GM19328 (cell line): ENCODE measurements around the gene FAM234A.
"Not testable (repeated sequence)": the region's sequence is repeated elsewhere in the genome, so short reads cannot be mapped to it uniquely, and the experiment has no call there.

Source experiments
- ATAC-seq: cut with Tn5 transposase; IDR thresholded peaks from one replicate; pipeline ENCODE4 v1.9.1; 2021; ENCODE audit warnings: mild to moderate bottlenecking, moderate library complexity; ENCODE audit not compliant: unreplicated experiment

The FAM234A gene

DNA sequence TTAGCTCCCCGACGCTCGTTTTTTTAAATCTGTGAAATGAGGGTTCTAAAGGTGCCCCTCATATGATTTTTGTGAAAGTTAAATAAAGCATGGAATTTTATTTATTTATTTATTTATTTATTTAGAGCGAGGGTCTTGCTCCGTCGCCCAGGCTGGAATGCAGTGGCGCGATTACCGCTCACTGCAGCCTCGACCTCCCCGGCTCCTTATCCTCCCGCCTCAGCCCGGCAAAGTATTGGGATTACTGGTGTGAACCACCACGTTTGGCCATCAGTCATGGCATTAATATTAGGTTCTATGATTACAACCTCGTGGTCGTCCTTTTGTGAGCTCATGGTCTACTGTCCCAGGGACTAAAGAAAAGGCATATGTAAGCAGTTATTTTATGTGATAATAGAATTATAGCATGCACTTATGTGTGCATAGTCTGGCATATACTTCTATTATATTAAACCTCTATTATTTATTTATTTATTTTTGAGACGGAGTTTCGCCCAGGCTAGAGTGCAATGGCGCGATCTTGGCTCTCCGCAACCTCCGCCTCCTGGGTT lies 4.8 kb upstream of the FAM234A start:
- no peak for ATAC-seq

- ATAC-seq: not testable (repeated sequence)
Measured at GRCh38 chr16:230351-230750, 4.3 kb upstream of the FAM234A start.

GRCh38 chr16:230949-231348 lies 3.7 kb upstream of the FAM234A start:
- ATAC-seq: no peak

- no peak for ATAC-seq
Measured at GRCh38 chr16:239948-240277, 5.3 kb downstream of the FAM234A start.

GRCh38 chr16:240559-240958 lies 5.9 kb downstream of the FAM234A start:
- ATAC-seq: no peak

DNA sequence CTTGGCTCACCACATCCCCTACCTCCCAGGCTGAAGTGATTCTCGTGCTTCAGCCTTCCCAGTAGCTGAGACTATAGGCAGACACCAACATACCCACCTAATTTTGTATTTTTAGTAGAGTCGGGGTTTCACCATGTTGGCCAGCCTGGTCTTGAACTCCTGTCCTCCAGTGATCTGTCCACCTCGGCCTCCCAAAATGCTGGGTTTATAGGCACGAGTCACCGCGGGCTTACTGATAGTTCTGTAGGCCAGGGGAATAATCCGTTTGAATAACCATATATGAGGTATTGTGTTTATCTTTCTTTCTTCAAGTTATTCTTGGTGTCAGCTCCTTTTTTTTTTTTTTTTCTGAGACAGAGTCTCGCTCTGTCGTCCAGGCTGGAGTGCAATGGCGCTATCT lies 7.7 kb downstream of the FAM234A start:
- ATAC-seq: no peak

DNA sequence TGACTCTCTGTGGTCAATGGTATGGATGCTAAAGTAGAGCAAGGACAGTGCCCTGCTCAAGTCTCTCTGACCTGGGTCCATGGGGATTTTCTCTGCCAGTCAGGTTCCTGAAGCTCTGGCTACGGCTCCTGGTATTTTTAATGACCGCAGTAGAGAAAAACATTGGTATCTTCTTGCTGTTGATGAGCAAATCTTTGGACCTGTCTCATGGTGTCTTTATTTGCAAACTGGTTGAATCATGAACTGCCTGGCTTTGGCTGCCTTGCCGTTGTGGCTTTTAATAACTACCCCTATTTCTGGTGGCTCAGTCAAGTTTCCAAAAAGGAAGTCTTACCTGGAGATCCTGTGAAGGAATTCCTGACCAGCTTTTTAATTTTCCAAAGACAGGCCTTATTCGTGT lies 8.7 kb downstream of the FAM234A start:
- ATAC-seq: no peak

- no peak for ATAC-seq
Measured at GRCh38 chr16:245105-245504, 10.5 kb downstream of the FAM234A start.

- ATAC-seq: no peak
Measured at GRCh38 chr16:247027-247426, 12.4 kb downstream of the FAM234A start.

DNA sequence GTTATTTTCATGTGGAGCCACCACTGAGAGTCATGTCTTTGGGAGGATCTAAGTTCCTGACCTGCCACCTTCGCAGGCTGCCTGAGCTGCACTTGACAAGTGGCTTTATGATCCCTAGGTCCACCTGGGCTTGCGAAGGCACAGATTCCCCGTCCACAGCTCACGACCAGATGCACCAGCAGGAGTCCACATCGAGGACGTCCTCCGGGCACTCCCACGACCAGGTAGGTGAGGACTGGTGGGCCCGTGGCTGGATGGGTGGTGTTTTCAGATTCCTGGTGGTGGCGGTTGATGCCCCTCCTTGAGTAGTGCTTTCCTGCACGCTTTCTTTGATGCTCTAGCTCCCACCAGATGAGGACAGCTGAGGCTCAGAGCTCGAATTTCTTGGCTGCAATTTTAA lies 14.8 kb downstream of the FAM234A start:
- no peak for ATAC-seq

- no peak for ATAC-seq
Measured at GRCh38 chr16:252366-253337, 18.0 kb downstream of the FAM234A start.

- no peak for ATAC-seq
Measured at GRCh38 chr16:253833-254232, 19.2 kb downstream of the FAM234A start.

DNA sequence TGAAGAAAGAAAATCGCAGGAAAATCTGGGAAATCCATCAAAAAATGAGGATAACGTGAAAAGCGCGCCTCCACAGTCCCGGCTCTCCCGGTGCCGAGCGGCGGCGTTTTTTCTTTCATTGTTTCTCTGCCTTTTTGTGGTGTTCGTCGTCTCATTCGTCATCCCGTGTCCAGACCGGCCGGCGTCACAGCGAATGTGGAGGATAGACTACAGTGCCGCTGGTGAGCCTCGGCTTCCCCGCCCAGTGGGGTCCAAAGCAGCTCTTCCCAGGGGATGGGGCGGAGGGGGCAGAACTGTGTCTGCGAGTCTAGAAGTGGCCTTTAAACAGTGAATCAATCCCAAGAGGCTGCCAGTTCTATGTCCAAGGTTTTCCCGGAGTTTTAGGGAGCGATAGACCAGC lies 19.8 kb downstream of the FAM234A start:
- no peak for ATAC-seq

DNA sequence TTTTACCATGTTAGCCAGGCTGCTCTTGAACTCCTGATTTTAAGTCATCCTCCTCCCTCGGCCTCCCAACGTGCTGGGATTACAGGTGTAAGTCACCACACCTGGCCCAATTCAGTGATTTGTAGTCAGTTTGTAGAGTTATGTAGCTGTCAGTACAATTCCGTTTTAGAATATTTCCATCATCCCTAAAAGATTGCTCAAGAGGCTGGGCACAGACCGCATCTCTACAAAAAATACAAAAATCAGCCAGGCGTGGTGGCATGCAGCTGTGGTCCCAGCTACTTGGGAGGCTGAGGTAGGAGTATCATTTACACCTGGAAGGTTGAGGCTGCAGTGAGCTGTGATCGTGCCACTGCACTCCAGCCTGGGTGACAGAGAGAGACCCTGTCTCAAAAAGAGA lies 20.6 kb downstream of the FAM234A start:
- no peak for ATAC-seq

- ATAC-seq: not testable (repeated sequence)
Measured at GRCh38 chr16:258091-258490, 23.5 kb downstream of the FAM234A start.

GRCh38 chr16:259226-259625 lies 24.6 kb downstream of the FAM234A start:
- no peak for ATAC-seq

- ATAC-seq: no peak
Measured at GRCh38 chr16:259814-260253, 25.2 kb downstream of the FAM234A start.

GRCh38 chr16:260326-260725 lies 25.7 kb downstream of the FAM234A start:
- no peak for ATAC-seq

DNA sequence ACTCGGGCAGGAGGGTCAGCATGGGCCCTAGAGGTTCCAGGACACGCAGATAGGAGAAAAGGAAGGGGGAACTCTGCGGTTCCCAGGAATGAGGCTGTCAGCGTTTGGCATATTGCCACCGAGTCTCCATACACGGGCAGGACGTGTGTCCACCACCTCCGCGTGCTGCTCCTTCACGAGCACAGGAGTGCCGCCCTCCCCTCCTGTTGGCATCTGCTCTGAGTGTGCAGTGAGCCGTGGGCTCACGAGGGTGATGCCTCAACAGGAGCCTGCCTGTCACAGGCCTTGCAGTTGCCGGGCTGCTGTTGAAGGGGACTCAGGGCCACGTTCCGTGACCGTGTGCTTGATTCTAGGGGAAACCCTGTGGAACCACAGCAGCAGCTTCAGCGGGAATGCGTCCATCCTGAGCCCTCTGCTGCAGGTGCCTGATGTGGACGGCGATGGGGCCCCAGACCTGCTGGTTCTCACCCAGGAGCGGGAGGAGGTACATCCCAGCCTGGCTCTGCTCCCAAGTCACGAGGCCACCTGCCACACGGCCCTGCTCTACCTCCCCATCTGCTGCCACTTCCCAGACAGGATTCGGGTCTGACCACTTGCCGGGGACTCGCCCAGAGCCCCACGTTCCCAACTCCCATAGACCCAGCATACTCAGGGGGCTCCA lies 26.5 kb downstream of the FAM234A start:
- no peak for ATAC-seq

DNA sequence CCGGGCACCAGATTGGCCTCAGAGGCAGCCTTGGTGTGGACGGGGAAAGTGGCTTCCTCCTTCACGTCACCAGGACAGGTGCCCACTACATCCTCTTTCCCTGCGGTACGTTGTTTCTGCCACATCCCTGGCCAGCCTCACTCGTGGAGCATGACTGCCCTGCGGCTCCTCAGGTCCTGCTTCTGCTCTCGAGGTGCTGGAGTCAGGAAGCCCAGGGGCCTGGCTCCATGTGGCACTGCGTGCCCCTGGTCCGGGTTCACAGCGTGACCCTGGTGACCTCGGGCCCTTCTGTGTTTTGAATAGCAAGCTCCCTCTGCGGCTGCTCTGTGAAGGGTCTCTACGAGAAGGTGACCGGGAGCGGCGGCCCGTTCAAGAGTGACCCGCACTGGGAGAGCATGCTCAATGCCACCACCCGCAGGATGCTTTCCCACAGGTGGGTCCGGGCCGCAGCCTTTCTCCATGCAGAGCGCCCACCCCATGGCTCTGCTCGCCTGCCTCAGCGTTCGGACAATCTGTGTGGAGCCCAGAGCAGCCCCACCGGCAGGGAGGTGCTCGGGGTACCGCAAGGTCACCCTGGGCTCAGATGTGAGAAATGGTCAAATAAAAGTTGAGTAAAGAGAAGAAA lies 27.6 kb downstream of the FAM234A start:
- no peak for ATAC-seq

GRCh38 chr16:263182-263774 lies 28.7 kb downstream of the FAM234A start:
- no peak for ATAC-seq
